NCI-H128 (cell line): ENCODE measurements around the gene GIMAP8.
A peak's percentile ranks its signal among the peaks of the same experiment; 100 is the strongest.

ENCODE experiments used
- DNase-seq: peaks from one replicate; lab custom pipeline; 2025; ENCODE audit not compliant: unreplicated experiment; lab: John Stamatoyannopoulos, UW

The GIMAP8 gene

DNA sequence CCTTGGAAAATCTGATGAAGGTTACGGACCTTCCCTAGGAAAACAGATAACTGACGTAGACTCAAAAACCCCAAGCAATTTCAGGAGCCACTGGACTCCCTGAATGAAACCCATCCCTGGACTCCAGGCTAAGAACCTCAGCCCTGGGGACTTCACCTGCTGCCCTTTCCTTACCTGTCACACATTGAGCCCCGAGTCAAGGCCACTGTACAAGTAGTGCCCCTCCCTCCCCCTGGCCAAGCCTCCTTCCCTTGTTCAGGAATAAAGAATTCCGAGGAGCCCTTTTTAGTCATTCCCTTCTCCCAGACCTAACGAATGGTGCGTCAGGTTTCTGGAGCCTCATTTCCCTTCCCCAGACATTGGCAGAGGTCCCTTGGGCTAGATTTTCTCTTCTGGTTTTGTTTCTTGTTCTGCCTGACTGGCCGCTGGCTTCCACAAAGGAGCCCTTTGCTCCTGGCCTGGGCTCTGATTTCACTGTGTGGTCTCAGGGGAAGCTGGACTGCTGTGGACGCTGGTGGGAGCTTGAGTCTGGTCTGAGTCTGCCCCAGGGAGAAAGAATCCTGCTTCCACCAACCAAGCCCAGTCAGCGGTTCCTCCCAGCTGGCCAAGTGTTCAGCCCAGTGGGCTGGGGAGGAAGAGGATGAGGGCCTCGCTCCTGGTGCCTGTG lies 39.6 kb upstream of the GIMAP8 start:
- no peak for DNase-seq

DNA sequence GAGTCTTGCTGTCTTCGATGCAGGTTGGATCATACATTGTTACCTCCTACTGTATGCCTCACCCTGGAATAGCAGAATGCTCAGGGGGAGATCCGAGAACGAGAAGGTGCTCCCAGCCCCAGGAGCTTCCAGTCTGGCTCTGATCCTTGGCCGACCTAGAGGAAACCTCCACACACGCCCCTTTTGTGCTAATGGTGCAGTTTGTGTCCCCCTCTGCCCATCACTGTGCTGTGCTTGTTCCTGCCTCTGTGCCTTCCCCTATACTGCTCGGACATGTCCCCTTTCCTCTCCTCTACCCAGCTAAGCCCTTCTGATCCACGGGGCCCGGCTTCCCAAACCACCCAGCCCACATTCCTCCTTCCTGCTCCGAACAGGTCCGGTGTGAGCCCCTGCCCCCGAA lies 38.8 kb upstream of the GIMAP8 start:
- no peak for DNase-seq

DNA sequence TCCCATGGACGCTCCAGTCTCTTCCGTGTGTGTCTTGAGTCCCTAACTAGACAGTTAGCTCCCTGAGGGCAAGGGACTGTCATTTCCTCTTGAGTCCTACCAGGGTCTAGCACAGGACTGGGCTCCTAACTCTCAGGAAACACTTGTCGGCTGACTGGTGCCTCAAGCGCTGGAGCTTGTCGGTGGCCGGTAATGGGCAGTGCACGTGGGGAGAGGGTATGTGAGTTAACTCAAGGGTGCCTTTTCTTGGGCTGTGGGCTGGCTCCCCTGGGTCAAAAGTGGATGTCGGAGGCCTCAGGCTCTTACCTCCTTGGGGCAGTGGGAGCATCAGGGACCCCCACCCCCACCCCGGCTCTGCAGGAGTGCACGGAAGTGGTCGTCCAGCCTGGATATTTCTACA lies 38.4 kb upstream of the GIMAP8 start:
- no peak for DNase-seq

DNA sequence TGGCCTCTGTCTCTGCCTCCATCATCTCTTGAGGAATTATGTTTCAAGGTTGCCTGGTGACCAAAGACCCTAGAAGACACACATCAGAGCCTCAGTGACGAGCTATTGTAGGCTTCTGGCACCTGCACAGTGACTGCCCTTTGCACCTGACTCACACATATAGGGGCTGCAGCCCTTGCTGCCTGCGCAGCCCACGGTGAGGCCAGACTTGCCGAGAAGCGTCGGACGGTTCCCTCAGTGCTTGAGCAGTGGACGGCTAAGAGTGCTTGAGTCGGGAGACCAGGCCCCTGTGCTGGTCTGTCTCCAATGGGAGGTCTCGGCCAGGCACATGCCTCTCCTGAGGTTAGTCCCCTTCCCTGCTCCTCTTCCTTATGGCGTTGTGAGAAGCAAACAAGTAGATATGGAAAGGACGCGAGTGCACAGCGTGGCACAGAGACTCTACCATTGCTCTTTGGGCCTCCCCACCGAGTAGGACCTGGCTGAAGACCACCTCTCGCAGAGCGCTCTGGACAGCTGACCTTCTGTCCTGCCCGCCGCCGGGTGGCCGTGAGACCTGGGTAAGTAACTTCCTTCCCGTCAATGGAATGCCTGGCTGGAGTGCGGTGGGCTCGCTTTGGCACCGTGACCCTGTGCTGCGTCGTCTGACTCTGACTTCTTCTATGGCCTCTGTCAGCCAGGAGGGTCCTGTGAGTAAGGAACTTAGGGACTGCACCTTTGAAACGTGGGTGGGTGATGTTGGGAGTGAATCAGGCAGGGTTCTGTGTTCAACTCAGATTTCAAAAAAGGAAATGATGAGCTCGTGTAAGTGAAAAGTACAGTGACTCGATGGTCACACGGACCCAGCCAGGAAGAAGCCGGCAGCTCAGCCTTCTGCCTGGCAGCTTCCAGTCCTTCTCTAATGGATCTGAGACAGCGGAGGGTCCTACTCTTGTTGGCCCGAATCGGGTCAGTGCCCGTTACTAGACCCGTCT lies 37.6 kb upstream of the GIMAP8 start:
- no peak for DNase-seq

DNA sequence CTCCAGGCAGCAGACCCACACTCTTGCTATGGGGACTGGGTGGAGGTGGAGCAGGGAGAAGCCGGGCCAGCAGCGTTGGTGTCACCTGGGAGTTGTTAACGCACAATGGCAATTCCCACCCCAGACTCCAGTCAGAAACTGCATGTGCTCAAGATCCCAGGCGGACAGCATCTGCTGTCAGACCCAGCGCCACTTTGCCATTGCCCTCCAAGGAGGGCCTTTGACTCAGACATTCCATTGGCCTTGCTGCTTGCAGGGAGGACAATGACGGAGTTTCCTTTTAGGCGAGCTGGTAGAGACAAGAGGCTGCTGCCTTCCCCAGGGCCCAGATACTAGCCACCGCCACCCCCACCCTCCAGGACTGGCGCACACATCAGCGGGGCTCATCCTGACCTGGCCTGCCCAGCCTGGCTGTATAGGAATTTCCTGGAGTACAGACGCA lies 36.8 kb upstream of the GIMAP8 start:
- DNase-seq: no peak

DNA sequence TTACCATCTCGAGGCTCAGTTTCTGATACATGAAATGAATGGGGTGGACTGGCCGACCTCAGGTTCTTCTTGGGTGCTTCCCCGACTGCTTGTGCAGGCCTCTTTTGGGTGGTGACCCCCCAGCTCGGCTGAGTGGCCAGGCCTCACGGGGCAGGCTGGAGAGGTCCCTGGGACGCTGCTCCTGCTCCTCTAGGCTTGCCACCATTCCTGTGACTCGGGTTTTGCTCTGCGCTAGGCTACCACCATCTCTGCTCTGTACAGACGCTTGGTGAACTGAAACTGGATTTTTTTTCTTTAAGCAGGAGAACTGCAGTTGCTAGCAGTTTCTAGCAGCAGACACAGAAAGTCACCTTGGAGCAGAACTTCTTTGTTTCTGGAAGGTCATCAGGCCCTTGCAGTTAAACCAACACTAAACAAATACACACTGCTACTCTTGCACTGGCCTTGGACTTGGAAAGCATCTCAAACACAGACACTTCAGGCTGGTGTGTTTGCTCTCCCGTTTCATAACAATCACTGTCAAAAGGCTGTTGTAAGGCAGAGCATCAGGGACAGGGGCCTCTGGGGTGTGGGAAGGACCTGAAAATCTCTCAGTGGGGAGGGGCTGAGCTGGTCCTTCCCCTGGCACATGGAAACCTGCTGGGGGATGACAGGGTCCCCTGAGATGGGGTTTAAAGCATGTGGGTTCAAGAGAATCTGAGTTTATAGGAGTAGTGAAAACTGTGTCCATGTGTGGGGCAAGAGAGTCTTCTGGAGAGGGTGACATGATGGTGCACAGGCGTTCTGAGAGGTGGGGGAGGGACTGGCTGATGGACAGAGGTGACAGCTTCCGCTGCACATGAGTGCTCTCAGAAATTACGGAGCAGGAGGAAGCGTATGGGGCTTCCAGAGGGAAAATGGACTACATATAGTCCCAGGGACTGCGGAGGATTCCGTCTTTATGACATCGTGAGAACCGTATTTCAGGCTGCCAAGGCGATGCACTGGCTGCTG lies 35.0 kb upstream of the GIMAP8 start:
- DNase-seq: no peak

DNA sequence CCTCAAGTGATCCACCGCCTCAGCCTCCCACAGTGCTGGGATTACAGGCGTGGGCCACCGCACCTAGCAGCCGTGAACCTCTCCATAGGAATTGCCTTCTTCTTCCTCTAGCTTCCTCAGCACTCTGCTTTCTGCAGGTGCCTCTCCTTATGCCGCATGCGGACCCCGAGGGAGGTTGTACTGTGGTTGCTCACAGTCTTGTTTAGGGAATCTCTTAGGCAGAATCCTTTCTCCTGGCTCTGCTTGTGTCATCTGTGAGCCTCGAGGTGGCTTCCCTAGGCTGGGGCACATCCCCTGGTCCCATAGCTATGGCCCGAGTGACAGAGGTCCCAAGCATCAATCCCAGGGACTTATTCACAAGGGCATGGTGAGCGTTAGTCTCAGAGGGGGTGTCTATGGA lies 33.2 kb upstream of the GIMAP8 start:
- no peak for DNase-seq

DNA sequence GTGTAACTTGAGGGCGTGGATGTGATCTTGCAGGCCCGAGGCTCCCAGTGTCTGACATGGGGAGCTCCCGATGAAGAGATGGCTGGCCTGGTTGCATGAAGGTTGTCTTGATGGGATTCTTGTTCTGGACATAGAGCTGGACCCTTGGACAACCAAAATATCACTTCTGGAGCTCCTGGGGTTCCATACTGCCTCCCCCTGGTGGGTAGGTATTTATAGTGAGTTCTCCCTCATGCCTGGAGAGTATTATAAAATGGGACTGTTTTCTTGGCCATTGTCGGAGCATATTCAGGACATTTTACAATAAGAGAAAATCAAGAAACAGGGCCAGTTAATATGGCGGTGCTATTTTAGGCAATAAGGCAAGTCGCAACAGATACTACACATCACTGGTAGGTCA lies 32.6 kb upstream of the GIMAP8 start:
- no peak for DNase-seq

DNA sequence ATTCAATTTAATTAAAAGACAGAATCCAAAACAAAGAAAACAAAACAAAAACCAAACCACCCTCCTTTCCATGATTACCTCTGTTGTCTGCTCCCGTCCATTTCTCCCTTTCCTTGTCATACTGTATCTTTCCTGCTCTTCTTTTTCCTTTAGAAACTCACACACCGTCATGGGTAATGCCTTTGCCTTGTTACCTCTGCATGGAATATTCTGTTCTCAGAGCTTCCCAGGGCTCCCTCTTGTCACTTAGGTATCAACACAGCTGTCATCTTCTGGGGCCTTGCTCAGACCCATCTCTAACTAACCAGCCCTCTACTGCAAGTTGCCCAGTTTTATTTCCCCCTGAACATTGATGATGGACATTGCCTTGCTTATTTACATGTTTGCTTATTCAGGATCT lies 30.2 kb upstream of the GIMAP8 start:
- DNase-seq: no peak

DNA sequence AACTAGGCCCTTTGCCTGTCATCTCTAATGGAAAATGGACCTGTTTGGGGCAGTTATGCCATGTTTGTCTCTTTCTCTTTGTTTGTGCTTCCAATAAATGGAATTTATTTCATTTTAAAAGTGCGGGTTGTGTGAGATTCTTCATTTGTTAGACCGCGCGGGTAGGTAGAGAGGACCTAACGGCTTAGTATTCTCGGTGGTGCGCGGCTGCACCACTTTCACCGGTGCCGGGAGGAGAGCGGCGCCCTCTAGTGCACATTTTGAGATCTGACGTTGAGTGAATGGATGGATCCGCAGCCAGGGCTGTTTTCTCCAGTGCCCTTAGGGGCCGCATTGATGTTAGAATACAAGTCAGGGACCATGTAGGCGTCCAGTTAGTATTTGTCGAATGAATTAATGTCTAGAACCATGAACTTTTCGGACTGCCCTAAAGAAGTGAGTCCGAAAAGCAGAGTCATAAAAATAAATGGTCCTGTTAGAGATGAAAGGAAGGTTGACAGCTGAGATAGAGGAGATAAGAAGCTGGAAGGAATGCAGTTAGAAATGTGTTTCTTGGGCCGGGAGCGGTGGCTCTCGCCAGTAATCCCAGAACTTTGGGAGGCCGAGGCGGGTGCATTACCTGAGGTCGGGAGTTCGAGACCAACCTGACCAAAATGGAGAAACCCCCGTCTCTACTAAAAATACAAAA lies 29.3 kb upstream of the GIMAP8 start:
- peak; percentile 61 for DNase-seq

DNA sequence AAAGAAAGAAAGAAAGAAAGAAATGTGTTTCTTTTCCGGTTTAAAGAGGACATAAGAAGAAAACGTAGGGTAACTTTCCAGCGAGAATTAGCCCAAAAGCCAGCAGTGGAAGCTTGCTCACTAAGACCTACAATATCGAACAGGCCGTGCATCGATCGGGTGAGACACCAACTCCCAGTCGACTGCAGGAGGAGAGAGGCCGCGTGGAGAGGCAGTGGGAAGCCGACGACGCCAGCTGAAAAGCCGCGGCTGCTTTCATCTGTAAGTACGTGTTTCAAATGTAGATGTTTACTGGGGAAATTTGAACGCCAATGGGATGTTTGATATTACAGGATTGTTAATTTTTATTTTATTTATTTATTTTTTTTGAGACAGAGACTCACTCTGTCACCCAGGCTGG lies 28.6 kb upstream of the GIMAP8 start:
- no peak for DNase-seq

DNA sequence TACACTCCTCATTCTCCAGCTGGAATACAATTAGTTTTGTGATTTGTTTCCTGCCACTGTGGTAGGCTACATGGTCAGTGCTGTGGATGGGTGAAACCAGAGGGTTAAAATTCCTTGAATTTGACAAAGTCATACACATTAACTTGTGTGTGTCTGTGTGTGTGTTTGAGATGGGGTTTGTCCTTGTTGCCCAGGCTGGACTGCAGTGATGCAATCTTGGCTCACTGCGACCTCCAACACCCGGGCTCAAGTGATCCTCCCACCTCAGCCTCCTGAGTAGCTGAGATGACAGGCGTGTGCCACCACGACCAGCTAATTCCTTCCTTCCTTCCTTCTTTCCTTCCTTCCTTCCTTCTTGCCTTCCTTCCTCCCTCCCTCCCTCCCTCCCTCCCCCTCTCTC lies 24.8 kb upstream of the GIMAP8 start:
- DNase-seq: no peak

DNA sequence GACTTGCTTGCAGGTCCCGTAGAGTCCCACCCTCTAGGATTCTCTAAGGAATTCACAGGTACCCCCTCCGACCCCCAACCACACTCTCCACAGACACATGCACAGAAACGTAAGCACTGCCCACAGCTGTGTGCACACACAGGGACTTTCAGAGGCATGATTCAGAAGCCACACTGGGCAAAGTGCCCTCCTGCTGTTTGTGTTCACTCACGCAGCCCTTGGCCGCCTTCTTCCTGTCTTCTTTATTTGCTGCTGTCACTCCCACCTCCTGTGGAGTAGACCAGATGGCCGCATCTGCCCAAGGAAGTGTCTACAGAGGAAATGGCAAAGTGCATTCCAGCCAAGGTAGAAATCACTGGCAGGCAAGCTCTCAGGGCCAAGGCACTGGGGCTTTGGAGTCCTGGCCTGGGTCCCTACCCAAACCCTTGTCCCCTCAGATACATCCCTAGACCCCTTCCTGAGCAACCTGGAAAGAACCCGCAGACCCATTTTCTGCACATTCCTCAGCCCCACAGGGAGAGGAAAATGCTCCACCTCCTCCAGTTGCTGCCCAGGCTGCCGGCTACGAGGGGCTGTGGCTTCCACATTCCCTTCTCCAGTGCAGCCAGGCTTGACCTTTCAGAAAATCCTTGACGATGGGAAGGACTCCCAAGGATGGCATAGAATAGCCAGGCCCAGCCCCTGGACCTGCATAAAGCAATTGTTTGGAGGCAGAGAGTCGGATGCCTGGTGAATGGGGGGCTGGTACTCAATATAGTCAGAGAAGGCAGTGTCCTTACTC lies 21.6 kb upstream of the GIMAP8 start:
- no peak for DNase-seq

DNA sequence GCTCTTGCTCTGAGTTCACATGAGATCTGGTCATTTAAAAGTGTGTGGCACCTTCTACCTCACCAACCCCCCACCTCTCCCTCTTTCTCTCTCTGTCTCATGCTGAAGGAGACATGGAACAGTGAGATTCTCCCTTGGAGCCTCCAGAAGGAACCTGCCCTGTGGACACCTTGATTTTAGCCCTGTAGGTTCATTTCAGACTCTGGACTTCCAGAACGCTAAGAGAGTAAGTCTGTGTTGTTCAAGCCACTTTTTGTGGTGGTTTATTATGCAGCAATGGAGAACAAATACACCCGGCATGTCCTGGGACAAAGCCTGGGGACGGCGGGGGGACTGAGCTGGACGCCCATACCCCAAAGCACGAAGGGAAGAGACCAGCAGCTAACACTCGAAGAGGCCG lies 20.7 kb upstream of the GIMAP8 start:
- DNase-seq: no peak

DNA sequence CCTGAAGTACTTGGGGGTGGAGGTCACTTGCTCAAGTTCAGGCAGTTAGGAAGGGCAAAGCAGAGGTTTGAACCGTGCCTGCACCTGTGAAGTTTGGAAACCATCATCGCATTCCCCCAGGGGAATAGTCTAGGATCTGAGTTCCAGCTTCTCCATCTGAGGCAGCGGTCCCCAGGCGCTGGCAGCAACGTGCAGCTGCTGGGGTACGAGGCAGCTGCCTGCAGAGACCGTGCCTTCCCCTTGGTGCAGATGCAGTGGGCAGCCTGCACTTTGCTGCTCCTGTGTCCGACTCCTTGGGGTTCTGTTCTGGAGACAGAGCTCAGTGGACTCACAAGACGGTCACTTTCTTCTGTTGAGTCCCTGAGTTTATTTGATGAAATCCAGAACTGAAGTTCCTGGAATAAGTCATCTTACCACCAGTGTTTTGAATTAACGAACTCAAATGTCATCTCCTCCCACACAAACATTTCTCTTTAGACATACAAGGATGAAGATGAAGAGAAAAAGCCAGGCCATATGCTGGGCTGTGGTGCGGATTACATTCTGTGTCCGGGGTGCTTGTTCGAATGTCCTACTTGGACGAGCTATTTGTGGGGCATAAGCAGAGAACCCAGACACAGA lies 19.9 kb upstream of the GIMAP8 start:
- no peak for DNase-seq

DNA sequence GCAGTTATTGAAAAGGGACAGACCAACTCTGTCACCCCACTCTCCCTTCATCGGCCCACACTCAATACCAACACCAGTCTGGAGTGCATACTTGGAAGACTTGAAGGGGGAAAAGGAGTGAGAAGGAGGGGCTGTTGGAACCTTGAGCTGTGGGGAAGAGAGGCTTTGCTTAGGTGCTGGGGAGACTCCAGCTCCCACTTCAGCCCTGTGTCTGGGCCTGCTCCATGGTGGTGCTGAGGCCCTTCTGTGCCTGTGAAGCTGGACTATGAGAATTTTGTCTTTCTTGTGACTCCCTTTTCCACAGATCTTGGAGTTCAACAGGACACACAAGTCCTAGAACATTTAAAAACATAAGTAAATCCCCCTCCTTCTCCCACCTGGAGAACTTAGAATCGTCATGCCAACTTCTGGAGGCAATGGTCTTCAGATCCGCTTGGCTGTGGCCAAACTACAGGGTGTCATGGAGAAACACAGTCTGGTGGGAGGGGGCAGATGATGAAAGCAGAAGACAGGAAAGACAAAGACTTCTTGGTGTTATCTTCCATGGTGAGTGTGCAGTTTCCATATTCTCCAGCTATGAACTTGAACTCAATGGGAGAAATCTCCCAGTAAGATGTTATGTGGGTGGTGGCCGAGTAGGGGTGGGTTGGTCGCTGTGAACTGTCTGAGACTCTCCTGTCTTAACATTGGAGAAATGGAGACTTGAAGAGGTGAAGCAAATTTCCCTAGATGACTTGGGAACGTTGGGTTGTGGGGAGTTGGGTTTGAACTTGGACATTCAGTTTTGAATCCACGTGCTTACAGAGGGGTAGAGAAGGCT lies 18.4 kb upstream of the GIMAP8 start:
- no peak for DNase-seq

DNA sequence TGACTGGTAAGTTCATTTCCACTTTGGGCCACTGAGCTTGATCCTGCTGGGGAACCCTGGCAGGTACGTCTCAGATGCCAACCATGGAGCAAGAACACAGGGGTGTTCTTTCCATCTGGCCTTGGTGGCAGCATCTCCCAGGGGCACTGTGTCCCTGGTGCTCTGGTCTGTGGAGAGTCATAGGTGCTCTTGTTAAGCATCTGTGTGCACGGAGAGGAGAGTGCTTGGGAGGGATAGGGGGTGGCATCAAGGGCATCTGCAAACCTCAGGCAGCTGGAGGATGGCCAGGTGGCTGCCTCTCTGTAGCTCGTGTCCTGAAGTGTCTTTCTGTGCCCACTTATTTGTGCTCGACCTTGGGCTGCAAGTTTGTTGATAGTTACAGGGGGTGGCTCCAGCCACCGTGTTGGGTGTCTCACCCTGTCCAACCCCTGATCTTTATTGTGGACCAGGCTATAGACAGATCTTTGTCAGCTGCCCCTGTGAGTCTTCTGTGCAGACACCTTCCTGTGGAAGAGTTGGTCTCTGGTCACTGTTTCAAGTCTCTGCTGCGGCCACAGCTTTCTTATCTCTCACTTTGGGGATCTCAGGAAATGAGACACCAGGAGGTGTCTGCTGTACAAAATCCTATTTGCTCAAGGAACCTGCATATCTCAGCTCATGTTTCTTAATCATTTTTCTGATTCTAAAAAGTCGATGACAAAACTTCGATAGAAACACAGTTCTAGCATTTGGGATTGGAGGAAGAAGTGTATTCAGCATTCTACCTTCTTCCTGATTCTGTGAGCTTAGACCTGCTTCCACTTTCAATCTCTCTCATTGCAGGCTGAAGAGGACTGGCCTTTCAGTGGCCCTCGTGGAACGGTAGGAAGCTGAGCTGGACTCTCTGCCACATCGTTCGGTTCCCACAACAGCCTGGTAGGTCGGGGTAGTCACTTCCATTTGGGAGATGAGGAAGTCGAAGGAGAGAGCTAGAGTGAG lies 17.2 kb upstream of the GIMAP8 start:
- DNase-seq: no peak
